ENCODE data around the gene SPATA9. TPM values are rescaled to one million over a fixed set of nuclear protein-coding genes. Genes with fewer than 3 reads are reported as not detected.
A peak's percentile ranks its signal among the peaks of the same experiment; 100 is the strongest.

The SPATA9 gene
- total and polyA plus RNA-seq, 9 of the 15 experiments (the other 6 are each of a cell fraction or from before 2014, with no cell fraction given), result 0.16 to 5.5 (median 0.39) TPM; not detected in 3

- no peak for TF ChIP-seq ARID3B (CRISPR knock-in tag; IDR thresholded peaks at IDR 0.05; ENCODE audit: borderline replicate concordance)
- no peak for TF ChIP-seq SRSF1 (IDR thresholded peaks at IDR 0.05; ENCODE audit: low read depth, low read length)
- TF ChIP-seq ZBTB9 (CRISPR knock-in tag; IDR thresholded peaks at IDR 0.05), result 0 out of 2 replicates have a peak, but pooled peaks have one; percentile 29
- peak; percentile 14; the same call in 1 of the 2 replicates for TF ChIP-seq STAT5A (IDR thresholded peaks at IDR 0.05; ENCODE audit: borderline replicate concordance, low read length)
- TF ChIP-seq FOXA1 (IDR thresholded peaks at IDR 0.05; ENCODE audit: borderline replicate concordance), result no peak
- TF ChIP-seq PTTG1 (tag; IDR thresholded peaks at IDR 0.05; ENCODE audit: low read depth), result no peak
- TF ChIP-seq RBFOX2 (IDR thresholded peaks at IDR 0.05; ENCODE audit: low read depth, low read length), result no peak
- TF ChIP-seq TEAD2 (tag; IDR thresholded peaks at IDR 0.05), result no peak
- no peak for TF ChIP-seq PTBP1 (IDR thresholded peaks at IDR 0.05; ENCODE audit: low read depth, low read length)
- TF ChIP-seq RB1 (IDR thresholded peaks at IDR 0.05; ENCODE audit: low read depth), result 0 out of 2 replicates have a peak, but pooled peaks have one; percentile 31
- no peak for TF ChIP-seq SP2 (IDR thresholded peaks at IDR 0.05; ENCODE audit: extremely low read depth, low read depth, low read length, poor library complexity, severe bottlenecking)
- no peak for TF ChIP-seq DACH1 (IDR thresholded peaks at IDR 0.05; ENCODE audit: partially characterized antibody)
- no peak for TF ChIP-seq DIDO1 (tag; IDR thresholded peaks at IDR 0.05; ENCODE audit: low read depth)
- TF ChIP-seq HDAC2 (IDR thresholded peaks at IDR 0.05), result peak; percentile 20; the same call in 1 of the 2 replicates
- TF ChIP-seq SIN3B (IDR thresholded peaks at IDR 0.05; ENCODE audit: low read depth), result no peak
- TF ChIP-seq CBX3 (IDR thresholded peaks at IDR 0.05; ENCODE audit: borderline replicate concordance in 1 of 2, low read length in 2 of 2), result peak in 1 of 2 experiments; percentile 74; a peak in 2 of 3 replicates
- TF ChIP-seq FUS (optimal IDR thresholded peaks at IDR 0.05; ENCODE audit: low read depth, low read length), result no peak
- TF ChIP-seq ZBED1 (IDR thresholded peaks at IDR 0.05), result no peak
- no peak for TF ChIP-seq TGIF2 (CRISPR knock-in tag; IDR thresholded peaks at IDR 0.05)
- TF ChIP-seq POLR2AphosphoS2 (IDR thresholded peaks at IDR 0.05; ENCODE audit: low read length), result no peak
- no peak; the same call in 1 of the 2 replicates for TF ChIP-seq ZNF586 (CRISPR knock-in tag; conservative IDR thresholded peaks at IDR 0.05)
- no peak for TF ChIP-seq LARP7 (IDR thresholded peaks at IDR 0.05)
- no peak for TF ChIP-seq ELK3 (CRISPR knock-in tag; IDR thresholded peaks at IDR 0.05)
- no peak for TF ChIP-seq HMG20A (CRISPR knock-in tag; conservative IDR thresholded peaks at IDR 0.05)
- TF ChIP-seq ZNF224 (CRISPR knock-in tag; IDR thresholded peaks at IDR 0.05), result no peak
- TF ChIP-seq MTA1 (IDR thresholded peaks at IDR 0.05; ENCODE audit: borderline replicate concordance), result no peak
- no peak for TF ChIP-seq HLTF (IDR thresholded peaks at IDR 0.05)
- no peak for TF ChIP-seq ZSCAN29 (IDR thresholded peaks at IDR 0.05)
These were observed 27.3 kb upstream of the SPATA9 start (continued) for GRCh38 chr5:95709967-95710650.
